Mammary epithelial cell (primary cell): Measurements from ENCODE around the gene ZMIZ1.

ENCODE experiments used
- CTCF ChIP-seq, 2 donors: IDR thresholded peaks in 1 of 2; conservative IDR thresholded peaks in 1 of 2; 2 replicates each; pipeline ENCODE4 v1.5.1; 2011 to 2012; ENCODE audit warnings: inconsistent platforms in 2 of 2, low read length in 2 of 2, mild to moderate bottlenecking in 2 of 2, control low read depth in 1 of 2, low read depth in 1 of 2; ENCODE audit not compliant: insufficient read depth in 1 of 2; ENCODE audit errors: extremely low read depth in 1 of 2
- EZH2 ChIP-seq: IDR thresholded peaks from 2 replicates; pipeline ENCODE4 v1.6.1; 2012; ENCODE audit warnings: low read length, inconsistent platforms, borderline replicate concordance

DNA sequence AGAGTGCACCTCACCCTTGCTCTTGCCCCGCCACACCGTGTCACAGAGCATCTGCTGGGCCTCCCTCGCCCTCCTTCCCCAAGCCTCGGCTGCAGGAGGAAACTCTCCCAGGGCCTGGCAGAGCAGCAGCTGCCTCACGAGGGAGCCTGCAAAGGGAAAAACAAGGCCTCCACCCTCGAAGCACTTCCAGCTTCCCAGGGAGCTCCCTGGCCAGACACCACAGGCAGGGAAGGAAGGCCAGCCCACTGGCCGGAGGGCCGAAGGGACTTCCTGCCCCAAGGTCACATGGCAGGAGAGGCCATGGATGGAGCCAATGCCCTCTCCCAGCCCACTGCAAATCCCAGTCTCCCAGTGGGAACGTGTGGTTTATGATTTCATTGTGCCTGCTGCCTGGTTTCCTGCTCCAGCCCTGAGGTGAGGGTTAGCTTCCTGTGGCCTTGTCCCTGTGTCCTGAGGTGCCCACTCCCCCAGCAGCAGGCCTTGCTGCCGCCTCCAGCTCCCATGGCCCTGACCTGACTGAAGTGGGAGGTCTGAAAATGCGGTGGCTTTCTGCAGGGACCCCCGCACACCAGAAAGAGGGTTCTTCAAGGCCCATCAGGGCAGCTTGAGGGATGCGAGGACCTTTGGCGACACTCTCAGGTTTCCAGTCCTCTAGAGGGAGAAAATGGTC lies 178.0 kb downstream of the ZMIZ1 start:
- TF ChIP-seq CTCF (conservative IDR thresholded peaks at IDR 0.05 in 1 of 2, IDR thresholded peaks at IDR 0.05 in 1 of 2; ENCODE audit: extremely low read depth in 1 of 2, insufficient read depth in 1 of 2, low read depth in 1 of 2, low read length in 2 of 2) (no peak), EZH2 (no peak)
